Central memory CD8-positive, alpha-beta T cell (primary cell): ENCODE results near the gene DPP6.

Source experiments
- ATAC-seq: fragments of 150-1000 bp; cut with Tn5 transposase; replicated peaks from 2 replicates; pipeline ENCODE4 v1.10.0; 2022; ENCODE audit warnings: mild to moderate bottlenecking, moderate FRiP score, moderate number of reproducible peaks; ENCODE audit not compliant: poor library complexity, severe bottlenecking; ENCODE audit errors: extremely low read depth
- DNase-seq, 2 donors: peaks; one replicate each; pipeline ENCODE4 v3.0.0; 2021; ENCODE audit warnings: low spot score in 2 of 2
- H3K27ac Mint-ChIP-seq: one replicate; pipeline ENCODE4 v1.8.0; 2022; ENCODE audit warnings: low read depth, mild to moderate bottlenecking, moderate library complexity, mixed read lengths
- H3K27me3 Mint-ChIP-seq: one replicate; pipeline ENCODE4 v1.8.0; 2022; ENCODE audit warnings: mixed read lengths
- H3K36me3 Mint-ChIP-seq: one replicate; pipeline ENCODE4 v1.8.0; 2022; ENCODE audit warnings: mild to moderate bottlenecking, moderate library complexity, mixed read lengths; ENCODE audit not compliant: insufficient read depth
- H3K4me1 Mint-ChIP-seq: one replicate; pipeline ENCODE4 v1.8.0; 2022; ENCODE audit warnings: mixed read lengths
- H3K4me3 Mint-ChIP-seq: one replicate; pipeline ENCODE4 v1.8.0; 2022; ENCODE audit warnings: mild to moderate bottlenecking, moderate library complexity, mixed read lengths
- H3K9me3 Mint-ChIP-seq: one replicate; pipeline ENCODE4 v1.8.0; 2022; ENCODE audit warnings: mixed read lengths

Gene DPP6

GRCh38 chr7:154620141-154620755 lies 568.0 kb downstream of the DPP6 start:
- no peak overlapping the region for H3K4me3 Mint-ChIP-seq
- H3K9me3 Mint-ChIP-seq = peaks cover 5% of the 10 kb centered on the region
- H3K4me1 Mint-ChIP-seq = no peaks in the 10 kb centered on the region

GRCh38 chr7:154623399-154623798 lies 571.2 kb downstream of the DPP6 start:
- Mint-ChIP-seq H3K27me3 (no peaks in the 10 kb centered on the region), H3K36me3 (no peaks in the 10 kb centered on the region), H3K4me1 (no peaks in the 10 kb centered on the region), H3K27ac (no peak overlapping the region), H3K4me3 (no peak overlapping the region), H3K9me3 (peaks cover 5% of the 10 kb centered on the region)
- ATAC-seq (no peak), DNase-seq (no peak)

More at GRCh38 chr7:154620141-154620755, 568.0 kb downstream of the DPP6 start:
- DNase-seq (no peak), ATAC-seq (no peak)
- H3K36me3 Mint-ChIP-seq = no peaks in the 10 kb centered on the region
- H3K27me3 Mint-ChIP-seq = no peaks in the 10 kb centered on the region
- H3K27ac Mint-ChIP-seq = no peak overlapping the region

GRCh38 chr7:154627646-154628290 lies 575.6 kb downstream of the DPP6 start:
- H3K36me3 Mint-ChIP-seq = no peaks in the 10 kb centered on the region
- no peaks in the 10 kb centered on the region for H3K4me1 Mint-ChIP-seq
- no peak overlapping the region for H3K27ac Mint-ChIP-seq
- no peaks in the 10 kb centered on the region for H3K27me3 Mint-ChIP-seq
- no peak overlapping the region for H3K4me3 Mint-ChIP-seq
- ATAC-seq = no peak
- peaks cover 13% of the 10 kb centered on the region for H3K9me3 Mint-ChIP-seq
- DNase-seq = no peak

DNA sequence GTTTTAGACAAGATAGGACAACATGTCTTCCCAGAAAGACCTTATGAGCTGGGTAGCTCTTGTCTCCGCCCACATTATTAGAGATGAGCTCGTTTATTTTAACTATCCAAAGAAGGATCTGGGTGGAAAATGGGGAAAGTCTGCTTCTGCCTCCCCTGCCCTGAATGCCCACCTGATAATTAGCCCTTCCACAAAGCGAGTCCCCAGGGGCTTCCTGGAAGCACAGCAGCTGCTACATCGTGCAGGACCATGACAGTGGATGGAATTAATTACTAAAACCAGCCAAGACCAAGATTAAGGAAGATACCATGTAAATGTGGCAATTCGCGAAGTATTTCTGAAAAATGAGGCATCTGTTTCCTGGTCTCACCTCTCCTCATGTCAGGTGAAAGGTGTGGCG lies 576.4 kb downstream of the DPP6 start:
- peaks cover 13% of the 10 kb centered on the region for H3K9me3 Mint-ChIP-seq
- no peaks in the 10 kb centered on the region for H3K4me1 Mint-ChIP-seq
- DNase-seq (no peak), ATAC-seq (no peak)
- H3K27me3 Mint-ChIP-seq = no peaks in the 10 kb centered on the region
- H3K36me3 Mint-ChIP-seq = no peaks in the 10 kb centered on the region
- no peak overlapping the region for H3K27ac Mint-ChIP-seq
- H3K4me3 Mint-ChIP-seq = no peak overlapping the region

GRCh38 chr7:154631162-154631561 lies 579.0 kb downstream of the DPP6 start:
- Mint-ChIP-seq H3K27ac (no peak overlapping the region), H3K27me3 (no peaks in the 10 kb centered on the region), H3K4me1 (no peaks in the 10 kb centered on the region)

GRCh38 chr7:154633641-154634040 lies 581.4 kb downstream of the DPP6 start:
- H3K27me3 Mint-ChIP-seq = no peaks in the 10 kb centered on the region
- peaks cover 21% of the 10 kb centered on the region for H3K9me3 Mint-ChIP-seq
- H3K36me3 Mint-ChIP-seq = no peaks in the 10 kb centered on the region
- H3K4me3 Mint-ChIP-seq = no peak overlapping the region
- DNase-seq = no peak
- no peaks in the 10 kb centered on the region for H3K4me1 Mint-ChIP-seq
- ATAC-seq = no peak
- H3K27ac Mint-ChIP-seq = no peak overlapping the region

More at GRCh38 chr7:154631162-154631561, 579.0 kb downstream of the DPP6 start:
- ATAC-seq (no peak), DNase-seq (no peak)
- H3K36me3 Mint-ChIP-seq = no peaks in the 10 kb centered on the region
- peaks cover 23% of the 10 kb centered on the region for H3K9me3 Mint-ChIP-seq
- H3K4me3 Mint-ChIP-seq = no peak overlapping the region

GRCh38 chr7:154638286-154638685 lies 586.1 kb downstream of the DPP6 start:
- Mint-ChIP-seq H3K9me3 (peaks cover 17% of the 10 kb centered on the region), H3K27me3 (no peaks in the 10 kb centered on the region), H3K27ac (no peak overlapping the region), H3K4me3 (no peak overlapping the region), H3K36me3 (no peaks in the 10 kb centered on the region), H3K4me1 (no peaks in the 10 kb centered on the region)
- no peak for ATAC-seq
- no peak for DNase-seq

DNA sequence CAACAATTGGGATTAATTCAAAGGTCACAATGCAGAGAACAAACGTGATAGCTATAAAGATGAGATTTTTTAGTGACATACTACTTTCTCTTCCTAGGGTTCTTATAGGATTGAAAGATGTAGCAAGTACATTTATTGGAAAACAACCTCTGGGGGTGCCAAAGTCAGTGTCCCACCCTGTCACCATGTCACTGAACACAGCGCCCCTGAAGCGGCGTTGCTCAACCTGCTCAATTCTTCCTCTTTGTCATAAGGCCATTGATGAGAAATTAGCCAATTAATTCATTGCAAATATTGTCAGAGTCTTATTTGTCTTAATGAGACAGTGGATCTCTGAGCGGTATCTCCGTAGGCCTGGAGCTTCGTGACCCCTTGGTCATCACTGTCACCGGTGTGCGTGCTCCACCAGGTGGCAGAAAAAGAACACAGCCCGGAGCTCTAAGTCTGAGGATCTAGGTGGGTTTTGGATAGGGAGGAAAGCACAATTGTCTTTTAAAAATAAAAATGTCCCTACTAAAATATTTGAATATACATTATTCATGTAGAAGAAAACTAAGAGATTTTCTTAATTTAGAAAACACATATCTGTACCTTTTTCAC lies 588.2 kb downstream of the DPP6 start:
- H3K27me3 Mint-ChIP-seq = no peaks in the 10 kb centered on the region
- ATAC-seq = no peak
- no peaks in the 10 kb centered on the region for H3K36me3 Mint-ChIP-seq

GRCh38 chr7:154640917-154641316 lies 588.7 kb downstream of the DPP6 start:
- H3K4me1 Mint-ChIP-seq = no peaks in the 10 kb centered on the region
- H3K4me3 Mint-ChIP-seq = no peak overlapping the region
- H3K27ac Mint-ChIP-seq = no peak overlapping the region
- ATAC-seq (no peak), DNase-seq (no peak)
- peaks cover 8% of the 10 kb centered on the region for H3K9me3 Mint-ChIP-seq
- H3K36me3 Mint-ChIP-seq = no peaks in the 10 kb centered on the region
- no peaks in the 10 kb centered on the region for H3K27me3 Mint-ChIP-seq

More for the DNA sequence above, 588.2 kb downstream of the DPP6 start:
- DNase-seq = no peak
- H3K27ac Mint-ChIP-seq = no peak overlapping the region
- H3K4me1 Mint-ChIP-seq = no peaks in the 10 kb centered on the region
- H3K4me3 Mint-ChIP-seq = no peak overlapping the region
- peaks cover 11% of the 10 kb centered on the region for H3K9me3 Mint-ChIP-seq

- H3K9me3 Mint-ChIP-seq = peaks cover 6% of the 10 kb centered on the region
- no peaks in the 10 kb centered on the region for H3K27me3 Mint-ChIP-seq
- no peak overlapping the region for H3K4me3 Mint-ChIP-seq
- H3K4me1 Mint-ChIP-seq = no peaks in the 10 kb centered on the region
- no peak for DNase-seq
- no peak for ATAC-seq
- H3K36me3 Mint-ChIP-seq = no peaks in the 10 kb centered on the region
- H3K27ac Mint-ChIP-seq = no peak overlapping the region
Observed at GRCh38 chr7:154644366-154644765, 592.2 kb downstream of the DPP6 start.

DNA sequence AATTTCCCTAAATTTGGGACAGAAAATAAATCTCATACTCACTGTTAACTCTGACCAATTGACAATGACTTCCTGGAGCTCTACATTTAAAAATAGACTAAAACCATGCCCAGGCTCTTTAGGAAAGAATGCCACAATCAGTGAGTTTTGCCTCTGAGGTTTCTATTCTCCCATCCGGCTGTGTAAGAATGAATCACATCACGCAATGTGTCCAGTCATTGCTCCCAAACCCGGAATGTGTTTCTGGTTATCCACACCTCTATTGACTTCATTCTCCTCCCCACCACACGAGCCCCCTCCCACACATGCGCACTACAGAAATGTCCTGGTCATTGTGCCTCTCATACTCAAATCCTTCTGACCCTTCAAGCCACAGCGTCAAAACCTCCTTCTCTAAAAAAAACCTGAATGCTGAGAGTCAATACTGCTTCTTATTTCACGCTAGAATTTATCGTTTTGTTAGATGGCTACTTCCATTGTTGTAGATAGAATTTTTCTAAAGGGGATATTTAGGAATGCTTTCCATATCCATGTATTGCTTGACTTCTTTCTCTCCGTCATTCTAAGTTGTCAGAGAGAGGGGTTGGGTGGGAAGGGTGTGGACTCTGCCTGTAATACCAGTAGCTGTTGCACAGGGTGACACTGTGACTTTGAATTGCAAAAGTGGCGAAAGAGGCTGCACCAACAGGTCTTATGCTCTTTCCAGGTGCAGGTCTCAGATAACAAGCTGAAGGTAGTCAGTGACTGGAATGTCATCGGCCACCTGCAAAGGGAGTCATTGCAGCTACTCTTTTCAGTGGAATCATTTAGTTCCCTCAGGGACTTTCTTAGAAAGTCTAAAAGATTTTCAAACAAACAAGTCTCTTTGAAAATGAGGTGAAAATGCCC lies 594.2 kb downstream of the DPP6 start:
- Mint-ChIP-seq H3K27ac (no peak overlapping the region), H3K36me3 (no peaks in the 10 kb centered on the region), H3K4me3 (no peak overlapping the region), H3K27me3 (no peaks in the 10 kb centered on the region), H3K4me1 (no peaks in the 10 kb centered on the region), H3K9me3 (peaks cover 15% of the 10 kb centered on the region)
- DNase-seq (no peak), ATAC-seq (no peak)

- no peaks in the 10 kb centered on the region for H3K4me1 Mint-ChIP-seq
Observed at GRCh38 chr7:154647625-154648024, 595.4 kb downstream of the DPP6 start.

More at GRCh38 chr7:154647625-154648024, 595.4 kb downstream of the DPP6 start:
- peaks cover 15% of the 10 kb centered on the region for H3K9me3 Mint-ChIP-seq
- H3K27ac Mint-ChIP-seq = no peak overlapping the region
- no peaks in the 10 kb centered on the region for H3K36me3 Mint-ChIP-seq
- ATAC-seq = no peak
- H3K4me3 Mint-ChIP-seq = no peak overlapping the region
- no peaks in the 10 kb centered on the region for H3K27me3 Mint-ChIP-seq
- no peak for DNase-seq
